GM10248 (cell line): Measurements from ENCODE around the gene CDH10.

Experiments used
- CTCF ChIA-PET: fragments of 300-600 bp; sonication (Branson Sonifier 250); formaldehyde crosslinking; extraction: SDS; loops from one replicate; lab custom pipeline; 2021; ENCODE audit warnings: antibody characterized with exemption; lab: Yijun Ruan, JAX
- POLR2A ChIA-PET: fragments of 350-650 bp; sonication (Branson Sonifier 250); formaldehyde crosslinking; extraction: SDS; loops from one replicate; lab custom pipeline; 2020; ENCODE audit warnings: antibody characterized with exemption; lab: Yijun Ruan, JAX
- DNase-seq: peaks from one replicate; pipeline ENCODE4 v3.0.0; 2012; ENCODE audit errors: extremely low spot score
- CTCF ChIP-seq: IDR thresholded peaks from 2 replicates; pipeline ENCODE4 v1.5.1; 2012; ENCODE audit warnings: mild to moderate bottlenecking, low read depth; ENCODE audit errors: extremely low read depth, missing control alignments, control extremely low read depth

Gene CDH10

GRCh38 chr5:24595329-24595728 lies 49.4 kb downstream of the CDH10 start:
- TF ChIP-seq CTCF, result no peak
- no peak for DNase-seq
- ChIA-PET CTCF (no interaction called here), POLR2A (no interaction called here)

DNA sequence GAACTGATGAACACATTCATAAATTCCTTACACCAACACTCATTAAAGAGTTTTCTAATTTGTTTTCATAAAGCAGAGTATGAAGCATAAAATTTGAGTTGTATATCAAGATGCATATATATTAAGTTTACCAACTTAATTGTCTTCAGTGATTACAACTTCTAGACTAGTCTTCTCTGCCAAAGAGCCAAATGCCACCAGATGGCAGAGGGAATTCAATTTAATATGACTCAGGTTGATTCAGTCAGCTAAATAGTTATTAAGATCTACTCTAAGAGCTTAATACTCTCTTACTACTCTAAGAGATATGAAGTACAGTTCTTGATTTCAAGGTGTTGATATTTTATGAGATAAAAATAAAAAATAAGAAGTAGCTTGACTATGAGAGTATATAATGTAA lies 53.4 kb downstream of the CDH10 start:
- POLR2A ChIA-PET, result no interaction called here
- no peak for TF ChIP-seq CTCF

DNA sequence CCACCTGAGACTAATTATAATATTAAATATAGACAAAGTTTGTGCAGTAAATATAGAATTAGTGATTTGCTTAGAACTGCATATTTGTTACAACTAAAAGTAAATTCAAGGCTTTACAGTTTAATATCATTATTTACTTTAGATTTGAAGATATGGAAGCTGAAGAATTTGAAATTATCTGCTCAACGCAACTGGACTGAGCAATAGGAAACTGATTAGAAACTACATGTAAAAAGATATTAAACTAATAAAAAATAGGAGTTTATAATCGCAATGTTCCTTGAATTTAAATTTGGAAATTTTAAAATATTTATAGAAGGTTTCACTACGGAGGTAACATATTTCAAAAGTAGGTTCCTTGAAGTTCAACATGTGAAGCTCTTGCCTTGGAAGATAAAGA lies 55.2 kb downstream of the CDH10 start:
- ChIA-PET POLR2A (no interaction called here), CTCF (interaction anchor here (1.4 kb wide), 1 partner anchor 12 kb away, joined by 5 read pairs; no protein-coding TSS in a partner anchor)
- TF ChIP-seq CTCF, result no peak
- no peak for DNase-seq

More for the DNA sequence above, 53.4 kb downstream of the CDH10 start:
- CTCF ChIA-PET, result no interaction called here
- no peak for DNase-seq

- no peak for TF ChIP-seq CTCF
- ChIA-PET CTCF (no interaction called here), POLR2A (no interaction called here)
- DNase-seq, result no peak
These were observed 59.0 kb downstream of the CDH10 start for GRCh38 chr5:24585751-24586150.

- no peak for DNase-seq
- POLR2A ChIA-PET, result no interaction called here
- CTCF ChIA-PET, result interaction anchor here (1.0 kb wide), 1 partner anchor 15 kb away, joined by 3 read pairs; no protein-coding TSS in a partner anchor
These were observed 73.5 kb downstream of the CDH10 start for GRCh38 chr5:24571302-24571701.

GRCh38 chr5:24566933-24567332 lies 77.8 kb downstream of the CDH10 start:
- no peak for TF ChIP-seq CTCF
- POLR2A ChIA-PET, result no interaction called here
- CTCF ChIA-PET, result no interaction called here
- DNase-seq, result no peak

More at GRCh38 chr5:24571302-24571701, 73.5 kb downstream of the CDH10 start:
- TF ChIP-seq CTCF, result no peak
